ENCODE measurements around the gene CLEC4F.

DNA sequence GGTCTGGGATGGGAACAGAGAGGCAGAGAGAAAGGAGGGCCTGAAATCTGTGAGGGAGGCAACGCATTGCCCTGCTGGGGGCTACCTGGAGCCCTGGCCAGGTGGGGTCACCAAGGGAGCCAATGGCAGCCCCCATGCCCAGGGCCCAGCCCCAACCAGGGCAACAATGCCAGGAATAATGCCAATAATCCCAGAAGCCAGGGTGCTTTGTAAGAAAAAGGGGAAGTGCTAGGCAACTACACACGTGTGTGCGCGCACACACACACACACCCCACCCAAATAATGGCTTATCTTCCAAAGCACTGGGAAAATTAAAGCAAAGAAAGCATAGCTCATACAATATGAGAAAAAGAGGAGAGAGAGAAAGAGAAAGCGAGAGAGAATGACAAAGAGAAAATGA lies 7.0 kb upstream of the CLEC4F start:
- TF ChIP-seq, protein P1, sequence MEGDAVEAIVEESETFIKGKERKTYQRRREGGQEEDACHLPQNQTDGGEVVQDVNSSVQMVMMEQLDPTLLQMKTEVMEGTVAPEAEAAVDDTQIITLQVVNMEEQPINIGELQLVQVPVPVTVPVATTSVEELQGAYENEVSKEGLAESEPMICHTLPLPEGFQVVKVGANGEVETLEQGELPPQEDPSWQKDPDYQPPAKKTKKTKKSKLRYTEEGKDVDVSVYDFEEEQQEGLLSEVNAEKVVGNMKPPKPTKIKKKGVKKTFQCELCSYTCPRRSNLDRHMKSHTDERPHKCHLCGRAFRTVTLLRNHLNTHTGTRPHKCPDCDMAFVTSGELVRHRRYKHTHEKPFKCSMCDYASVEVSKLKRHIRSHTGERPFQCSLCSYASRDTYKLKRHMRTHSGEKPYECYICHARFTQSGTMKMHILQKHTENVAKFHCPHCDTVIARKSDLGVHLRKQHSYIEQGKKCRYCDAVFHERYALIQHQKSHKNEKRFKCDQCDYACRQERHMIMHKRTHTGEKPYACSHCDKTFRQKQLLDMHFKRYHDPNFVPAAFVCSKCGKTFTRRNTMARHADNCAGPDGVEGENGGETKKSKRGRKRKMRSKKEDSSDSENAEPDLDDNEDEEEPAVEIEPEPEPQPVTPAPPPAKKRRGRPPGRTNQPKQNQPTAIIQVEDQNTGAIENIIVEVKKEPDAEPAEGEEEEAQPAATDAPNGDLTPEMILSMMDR (conservative IDR thresholded peaks at IDR 0.05; ENCODE audit: low read depth in 2 of 2), result no peak
- TF ChIP-seq CREB1 (CRISPR knock-in tag; IDR thresholded peaks at IDR 0.05; ENCODE audit: low read depth) (no peak), ZNF331 (CRISPR knock-in tag; IDR thresholded peaks at IDR 0.05; ENCODE audit: low read depth) (no peak), EZH2phosphoT487 (IDR thresholded peaks at IDR 0.05; ENCODE audit: unreplicated experiment) (no peak), EZH2 (IDR thresholded peaks at IDR 0.05; ENCODE audit: low read depth, unreplicated experiment) (no peak), POLR2AphosphoS5 (IDR thresholded peaks at IDR 0.05; ENCODE audit: low read depth) (no peak)
- TF ChIP-seq, protein P2, sequence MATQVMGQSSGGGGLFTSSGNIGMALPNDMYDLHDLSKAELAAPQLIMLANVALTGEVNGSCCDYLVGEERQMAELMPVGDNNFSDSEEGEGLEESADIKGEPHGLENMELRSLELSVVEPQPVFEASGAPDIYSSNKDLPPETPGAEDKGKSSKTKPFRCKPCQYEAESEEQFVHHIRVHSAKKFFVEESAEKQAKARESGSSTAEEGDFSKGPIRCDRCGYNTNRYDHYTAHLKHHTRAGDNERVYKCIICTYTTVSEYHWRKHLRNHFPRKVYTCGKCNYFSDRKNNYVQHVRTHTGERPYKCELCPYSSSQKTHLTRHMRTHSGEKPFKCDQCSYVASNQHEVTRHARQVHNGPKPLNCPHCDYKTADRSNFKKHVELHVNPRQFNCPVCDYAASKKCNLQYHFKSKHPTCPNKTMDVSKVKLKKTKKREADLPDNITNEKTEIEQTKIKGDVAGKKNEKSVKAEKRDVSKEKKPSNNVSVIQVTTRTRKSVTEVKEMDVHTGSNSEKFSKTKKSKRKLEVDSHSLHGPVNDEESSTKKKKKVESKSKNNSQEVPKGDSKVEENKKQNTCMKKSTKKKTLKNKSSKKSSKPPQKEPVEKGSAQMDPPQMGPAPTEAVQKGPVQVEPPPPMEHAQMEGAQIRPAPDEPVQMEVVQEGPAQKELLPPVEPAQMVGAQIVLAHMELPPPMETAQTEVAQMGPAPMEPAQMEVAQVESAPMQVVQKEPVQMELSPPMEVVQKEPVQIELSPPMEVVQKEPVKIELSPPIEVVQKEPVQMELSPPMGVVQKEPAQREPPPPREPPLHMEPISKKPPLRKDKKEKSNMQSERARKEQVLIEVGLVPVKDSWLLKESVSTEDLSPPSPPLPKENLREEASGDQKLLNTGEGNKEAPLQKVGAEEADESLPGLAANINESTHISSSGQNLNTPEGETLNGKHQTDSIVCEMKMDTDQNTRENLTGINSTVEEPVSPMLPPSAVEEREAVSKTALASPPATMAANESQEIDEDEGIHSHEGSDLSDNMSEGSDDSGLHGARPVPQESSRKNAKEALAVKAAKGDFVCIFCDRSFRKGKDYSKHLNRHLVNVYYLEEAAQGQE (IDR thresholded peaks at IDR 0.05; ENCODE audit: unreplicated experiment), result no peak
